NCI-H146 (cell line): Measurements from ENCODE around the gene TRAF3IP3.

Experiments
- DNase-seq: peaks from one replicate; lab custom pipeline; 2025; lab: John Stamatoyannopoulos, UW

Gene TRAF3IP3, protein sequence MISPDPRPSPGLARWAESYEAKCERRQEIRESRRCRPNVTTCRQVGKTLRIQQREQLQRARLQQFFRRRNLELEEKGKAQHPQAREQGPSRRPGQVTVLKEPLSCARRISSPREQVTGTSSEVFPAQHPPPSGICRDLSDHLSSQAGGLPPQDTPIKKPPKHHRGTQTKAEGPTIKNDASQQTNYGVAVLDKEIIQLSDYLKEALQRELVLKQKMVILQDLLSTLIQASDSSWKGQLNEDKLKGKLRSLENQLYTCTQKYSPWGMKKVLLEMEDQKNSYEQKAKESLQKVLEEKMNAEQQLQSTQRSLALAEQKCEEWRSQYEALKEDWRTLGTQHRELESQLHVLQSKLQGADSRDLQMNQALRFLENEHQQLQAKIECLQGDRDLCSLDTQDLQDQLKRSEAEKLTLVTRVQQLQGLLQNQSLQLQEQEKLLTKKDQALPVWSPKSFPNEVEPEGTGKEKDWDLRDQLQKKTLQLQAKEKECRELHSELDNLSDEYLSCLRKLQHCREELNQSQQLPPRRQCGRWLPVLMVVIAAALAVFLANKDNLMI

GRCh38 chr1:209755926-209756614 lies at the start of gene TRAF3IP3:
Gene TRAF3IP3, plus strand, starts transcription at chr1:209756053. Its CDS starts 3,987 bp downstream, at chr1:209760040.
- no peak for DNase-seq

- DNase-seq = no peak
These were observed 49.2 kb upstream of the TRAF3IP3 start for GRCh38 chr1:209706622-209707021.

- no peak for DNase-seq
These were observed 48.5 kb upstream of the TRAF3IP3 start for GRCh38 chr1:209707308-209707707.

GRCh38 chr1:209708297-209708696 lies 47.6 kb upstream of the TRAF3IP3 start:
- no peak for DNase-seq

- no peak for DNase-seq
These were observed 45.8 kb upstream of the TRAF3IP3 start for GRCh38 chr1:209710093-209710492.

- DNase-seq = no peak
These were observed 45.0 kb upstream of the TRAF3IP3 start for GRCh38 chr1:209710847-209711246.

GRCh38 chr1:209714338-209714737 lies 41.5 kb upstream of the TRAF3IP3 start:
- DNase-seq = no peak

DNA sequence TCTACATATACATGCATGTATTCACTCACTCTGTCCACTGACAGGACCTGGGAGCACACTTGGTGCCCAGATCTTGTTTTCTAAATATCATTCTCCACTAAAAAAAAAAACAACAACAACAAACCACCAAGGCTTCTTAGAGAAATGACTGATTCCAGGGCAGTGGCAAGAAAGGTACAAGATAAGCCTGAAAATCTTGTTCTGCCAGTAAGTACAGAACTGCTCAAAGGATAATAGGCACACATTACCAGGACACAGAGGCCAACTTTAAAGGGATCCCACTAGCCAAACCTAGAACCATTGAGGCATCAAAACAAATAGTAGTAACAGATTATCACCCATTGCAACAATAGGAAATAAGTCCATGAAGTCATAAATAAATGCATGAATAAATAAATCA lies 40.5 kb upstream of the TRAF3IP3 start:
- DNase-seq = no peak

DNA sequence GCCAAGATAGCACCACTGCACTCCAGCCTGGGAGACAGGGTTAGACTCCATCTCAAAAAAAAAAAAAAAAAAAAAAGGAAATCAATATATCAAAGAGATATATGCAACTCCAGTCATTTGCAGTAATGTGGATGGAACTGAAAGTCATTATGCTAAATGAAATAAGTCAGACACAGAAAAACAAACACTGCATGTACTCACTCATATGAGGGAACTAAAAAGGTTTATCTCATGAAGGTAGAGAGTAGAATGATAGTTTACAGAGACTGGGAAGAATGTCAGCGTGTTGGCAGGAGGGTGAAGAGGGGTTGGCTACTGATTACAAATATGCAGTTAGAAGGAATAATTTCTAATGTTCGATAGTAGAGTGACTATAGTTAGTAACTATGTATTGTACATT lies 38.0 kb upstream of the TRAF3IP3 start:
- no peak for DNase-seq

DNA sequence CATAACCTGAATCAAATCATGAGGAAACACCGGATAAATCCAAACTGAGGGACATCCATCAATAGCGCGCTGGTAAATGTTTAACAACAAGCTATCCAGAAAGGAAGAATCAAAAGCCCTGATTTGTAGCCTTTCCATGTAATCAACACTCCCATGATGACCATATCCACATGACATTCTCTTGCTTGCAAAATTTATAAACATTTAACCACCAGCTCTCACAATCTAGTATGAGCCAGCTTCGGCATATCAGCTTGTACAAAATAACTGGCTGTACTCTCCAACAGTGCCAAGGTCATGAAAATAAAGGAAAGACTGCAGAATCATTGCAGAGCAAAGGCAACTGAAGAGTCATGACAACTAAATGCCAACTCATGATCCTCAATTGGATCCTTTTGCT lies 35.5 kb upstream of the TRAF3IP3 start:
- no peak for DNase-seq

GRCh38 chr1:209720826-209721225 lies 35.0 kb upstream of the TRAF3IP3 start:
- DNase-seq = no peak

GRCh38 chr1:209721323-209721722 lies 34.5 kb upstream of the TRAF3IP3 start:
- DNase-seq = no peak

GRCh38 chr1:209723265-209723664 lies 32.6 kb upstream of the TRAF3IP3 start:
- DNase-seq = no peak

DNA sequence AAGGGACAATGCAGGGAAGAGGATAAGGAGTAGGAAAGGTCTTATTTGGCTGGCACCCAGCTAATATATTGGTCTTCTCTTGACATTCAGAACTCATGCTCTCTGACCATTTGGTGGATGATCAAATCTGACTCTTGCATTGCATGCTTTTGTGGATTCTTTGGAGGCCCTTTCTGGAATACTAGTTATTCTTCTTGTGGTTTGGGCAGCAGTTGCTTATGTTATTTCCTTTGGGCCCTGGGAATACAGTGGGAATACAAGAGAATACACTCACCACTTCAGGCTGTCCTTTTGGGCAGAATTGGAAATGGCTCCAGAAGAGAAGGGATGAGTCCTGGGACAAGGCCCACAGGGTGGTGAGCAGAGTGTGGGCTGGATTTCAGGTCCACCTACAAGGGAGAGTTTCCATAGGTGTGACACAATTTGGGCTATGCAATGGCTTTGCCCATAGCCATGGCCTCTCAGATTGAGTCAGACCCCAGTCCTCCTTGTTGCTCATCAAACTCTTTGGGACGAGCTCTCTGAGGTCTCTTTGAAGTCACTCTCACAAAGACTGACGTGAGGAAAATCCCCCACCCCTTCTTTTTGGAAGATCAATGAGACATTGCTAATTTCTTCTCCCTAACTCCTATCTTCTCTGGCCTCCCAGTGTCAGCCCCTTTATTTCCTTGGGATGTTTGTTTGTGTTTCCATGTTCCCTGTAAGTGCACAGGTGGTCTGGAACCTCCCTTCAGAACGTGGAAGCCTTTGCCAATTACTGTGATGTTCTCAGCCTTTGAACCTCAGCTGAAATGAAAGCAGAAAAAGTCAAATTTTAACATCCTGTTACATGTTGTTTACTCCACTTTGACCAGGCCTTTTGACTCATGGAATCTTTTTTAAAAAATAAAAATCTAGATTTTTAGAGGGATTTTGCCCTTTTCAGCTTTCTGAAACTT lies 31.8 kb upstream of the TRAF3IP3 start:
- DNase-seq = no peak

- no peak for DNase-seq
These were observed 28.6 kb upstream of the TRAF3IP3 start for GRCh38 chr1:209727286-209727685.

GRCh38 chr1:209727785-209728184 lies 28.1 kb upstream of the TRAF3IP3 start:
- DNase-seq = no peak

DNA sequence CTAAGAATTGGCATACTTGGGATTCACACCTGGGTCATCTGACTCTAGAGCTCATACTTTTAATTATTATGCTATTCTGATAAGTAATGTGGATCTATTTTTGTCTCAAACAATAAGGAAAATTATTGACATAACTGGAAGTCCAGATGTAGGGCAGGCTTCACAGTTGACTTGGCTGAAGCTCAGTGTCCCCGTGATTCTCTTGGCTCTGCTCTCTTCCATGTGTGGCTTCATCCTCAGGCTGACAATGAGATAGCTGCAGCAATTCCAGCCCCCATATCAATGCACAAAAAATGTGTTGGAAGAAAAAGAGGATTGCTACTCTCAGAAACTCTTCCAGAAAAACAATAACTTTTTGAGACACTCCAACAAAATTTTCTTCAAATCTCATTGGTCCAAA lies 27.4 kb upstream of the TRAF3IP3 start:
- DNase-seq = no peak

GRCh38 chr1:209729436-209729835 lies 26.4 kb upstream of the TRAF3IP3 start:
- no peak for DNase-seq

DNA sequence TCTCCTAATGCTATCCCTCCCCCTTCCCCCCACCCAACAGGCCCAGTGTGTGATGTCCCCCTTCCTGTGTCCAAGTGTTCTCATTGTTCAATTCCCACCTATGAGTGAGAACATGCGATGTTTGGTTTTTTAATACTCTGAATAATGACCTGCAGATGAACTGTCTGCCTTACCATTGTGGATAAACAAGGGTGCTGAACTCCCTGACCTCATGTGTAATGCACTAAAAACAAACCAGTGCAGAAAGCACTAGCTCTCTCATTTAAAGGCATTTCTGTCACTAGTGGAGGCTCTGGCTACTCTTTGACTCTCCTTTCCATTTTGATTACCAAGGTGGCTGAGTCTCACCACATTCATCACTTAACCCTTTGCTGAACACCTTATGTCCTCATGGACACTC lies 23.1 kb upstream of the TRAF3IP3 start:
- no peak for DNase-seq

- DNase-seq = no peak
These were observed 22.3 kb upstream of the TRAF3IP3 start for GRCh38 chr1:209733409-209734192.

- no peak for DNase-seq
These were observed 19.2 kb upstream of the TRAF3IP3 start for GRCh38 chr1:209736490-209737117.
